Measurements from ENCODE around the gene CHRNA9. TPM values are rescaled to one million over a fixed set of nuclear protein-coding genes. Genes with fewer than 3 reads are reported as not detected.
"Not testable (repeated sequence)": the region's sequence is repeated elsewhere in the genome, so short reads cannot be mapped to it uniquely, and the experiment has no call there.

Gene CHRNA9
- total RNA-seq, 1 experiment from 2014 or later, result 0.15 TPM

DNA sequence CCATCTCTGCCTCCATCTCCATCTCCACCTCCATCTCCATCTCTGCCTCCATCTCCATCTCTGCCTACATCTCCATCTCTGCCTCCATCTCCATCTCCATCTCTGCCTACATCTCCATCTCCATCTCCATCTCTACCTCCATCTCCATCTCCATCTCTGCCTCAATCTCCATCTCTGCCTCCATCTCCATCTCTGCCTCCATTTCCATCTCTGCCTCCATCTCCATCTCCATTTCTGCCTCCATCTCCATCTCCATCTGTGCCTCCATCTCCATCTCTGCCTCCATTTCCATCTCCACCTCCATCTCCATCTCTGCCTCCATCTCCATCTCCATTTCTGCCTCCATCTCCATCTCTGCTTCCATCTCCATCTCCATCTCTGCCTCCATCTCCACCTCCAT lies 40.1 kb upstream of the CHRNA9 start:
- 0 out of 2 replicates have a peak overlapping the region, but pooled peaks have one; percentile 22 for H3K27ac ChIP-seq (ENCODE audit: low read length)
- H3K4me2 ChIP-seq (ENCODE audit: low read depth, low read length, poor library complexity, severe bottlenecking); H3K27me3 ChIP-seq (ENCODE audit: low read length); H3K9me2 ChIP-seq (replicated peaks; ENCODE audit: insufficient read depth, low read length); DNase-seq; H3K9me3 ChIP-seq (ENCODE audit: low read length); H3K4me3 ChIP-seq (ENCODE audit: low read length); H3K9ac ChIP-seq (ENCODE audit: low read length); H3K79me2 ChIP-seq (ENCODE audit: low read length); H2AFZ ChIP-seq (ENCODE audit: low read length); H4K20me1 ChIP-seq (ENCODE audit: insufficient read depth, low read depth, low read length); H3K36me3 ChIP-seq (ENCODE audit: insufficient read depth, low read length): not testable (repeated sequence)
- H3K4me1 ChIP-seq (ENCODE audit: low read length), result peaks cover 45% of the 10 kb centered on the region

DNA sequence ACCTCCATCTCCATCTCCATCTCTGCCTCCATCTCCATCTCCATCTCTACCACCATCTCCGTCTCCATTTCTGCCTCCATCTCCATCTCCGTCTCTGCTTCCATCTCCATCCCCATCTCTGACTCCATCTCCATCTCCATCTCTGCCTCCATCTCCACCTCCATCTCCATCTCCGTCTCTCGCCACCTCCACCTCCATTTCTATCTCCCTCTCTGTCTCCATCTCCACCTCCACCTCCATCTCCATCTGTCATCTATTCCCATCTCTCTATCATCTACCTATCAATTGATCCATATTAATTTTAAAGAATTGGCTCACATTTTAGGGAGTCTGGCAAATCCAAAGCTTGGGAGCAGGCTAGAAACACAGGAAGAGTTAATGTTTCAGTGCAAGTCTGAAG lies 39.6 kb upstream of the CHRNA9 start:
- Histone ChIP-seq H3K4me1 (ENCODE audit: low read length) (peaks cover 45% of the 10 kb centered on the region), H3K4me2 (ENCODE audit: low read depth, low read length, poor library complexity, severe bottlenecking) (no peak overlapping the region), H3K36me3 (ENCODE audit: insufficient read depth, low read length) (no peaks in the 10 kb centered on the region), H3K9me3 (ENCODE audit: low read length) (peaks cover 8% of the 10 kb centered on the region), H4K20me1 (ENCODE audit: insufficient read depth, low read depth, low read length) (no peaks in the 10 kb centered on the region), H3K9me2 (replicated peaks; ENCODE audit: insufficient read depth, low read length) (no peaks in the 10 kb centered on the region), H3K4me3 (ENCODE audit: low read length) (no peak overlapping the region), H3K79me2 (ENCODE audit: low read length) (no peaks in the 10 kb centered on the region), H3K27ac (ENCODE audit: low read length) (0 out of 2 replicates have a peak overlapping the region, but pooled peaks have one; percentile 22), H2AFZ (ENCODE audit: low read length) (no peak overlapping the region), H3K27me3 (ENCODE audit: low read length) (no peaks in the 10 kb centered on the region), H3K9ac (ENCODE audit: low read length) (no peak overlapping the region)
- DNase-seq, result no peak

DNA sequence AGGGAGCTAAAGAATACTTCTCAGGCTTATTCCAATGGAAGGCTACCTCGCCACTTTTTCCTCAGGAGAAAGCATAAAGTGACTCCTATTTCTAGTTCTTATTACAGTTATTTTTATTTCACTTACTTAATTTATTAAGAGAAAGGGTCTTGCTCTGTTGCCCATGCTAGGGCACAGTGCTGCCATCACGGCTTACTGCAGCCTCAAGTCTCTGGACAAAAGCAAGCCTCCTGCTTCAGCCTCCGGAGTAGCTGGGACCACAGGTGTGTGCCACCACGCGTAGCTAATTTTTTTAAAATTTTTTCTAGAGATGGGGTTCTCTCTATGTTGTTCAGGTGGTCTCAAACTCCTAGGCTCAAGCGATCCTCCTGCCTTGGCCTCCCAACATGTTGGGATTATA lies 36.0 kb upstream of the CHRNA9 start:
- Histone ChIP-seq H3K79me2 (ENCODE audit: low read length) (no peaks in the 10 kb centered on the region), H2AFZ (ENCODE audit: low read length) (no peak overlapping the region), H3K9me2 (replicated peaks; ENCODE audit: insufficient read depth, low read length) (no peaks in the 10 kb centered on the region), H3K27ac (ENCODE audit: low read length) (peak overlapping the region; percentile 100), H3K9me3 (ENCODE audit: low read length) (peaks cover 8% of the 10 kb centered on the region), H4K20me1 (ENCODE audit: insufficient read depth, low read depth, low read length) (no peaks in the 10 kb centered on the region), H3K4me1 (ENCODE audit: low read length) (peaks cover 69% of the 10 kb centered on the region), H3K27me3 (ENCODE audit: low read length) (no peaks in the 10 kb centered on the region), H3K4me3 (ENCODE audit: low read length) (no peak overlapping the region), H3K4me2 (ENCODE audit: low read depth, low read length, poor library complexity, severe bottlenecking) (peak overlapping the region; percentile 68), H3K9ac (ENCODE audit: low read length) (0 out of 2 replicates have a peak overlapping the region, but pooled peaks have one; percentile 6), H3K36me3 (ENCODE audit: insufficient read depth, low read length) (no peaks in the 10 kb centered on the region)
- DNase-seq, result peak; percentile 56

DNA sequence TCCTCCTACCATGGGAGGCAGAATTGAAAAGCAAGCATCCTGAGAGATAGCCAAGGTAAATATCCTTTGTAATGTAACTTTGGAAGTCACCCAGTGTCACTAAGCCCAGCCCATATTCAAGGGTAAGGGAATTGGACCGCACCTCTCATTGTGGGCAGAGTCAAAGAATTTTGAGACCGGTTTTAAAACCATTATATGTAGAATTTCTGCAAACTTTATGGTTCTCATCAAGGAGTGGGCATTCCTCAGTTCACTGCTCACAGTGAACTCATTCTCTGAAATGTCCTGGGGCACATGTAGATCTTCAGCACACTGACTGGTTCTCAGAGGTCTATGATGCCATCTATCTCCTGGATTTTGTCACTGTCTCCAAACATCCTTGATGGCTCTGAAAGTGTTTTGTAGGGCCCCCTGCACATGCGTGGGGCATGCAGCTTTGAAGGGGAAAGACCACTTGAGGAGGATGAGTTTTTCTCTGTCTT lies 35.3 kb upstream of the CHRNA9 start:
- H3K4me2 ChIP-seq (ENCODE audit: low read depth, low read length, poor library complexity, severe bottlenecking), result peak overlapping the region; percentile 68
- peak overlapping the region; percentile 100 for H3K27ac ChIP-seq (ENCODE audit: low read length)
- H3K9me2 ChIP-seq (replicated peaks; ENCODE audit: insufficient read depth, low read length), result no peaks in the 10 kb centered on the region
- H3K9ac ChIP-seq (ENCODE audit: low read length), result peak overlapping the region; percentile 59
- no peaks in the 10 kb centered on the region for H3K79me2 ChIP-seq (ENCODE audit: low read length)
- peaks cover 5% of the 10 kb centered on the region for H3K9me3 ChIP-seq (ENCODE audit: low read length)
- peak overlapping the region; percentile 17; the same call in 1 of the 2 replicates for H2AFZ ChIP-seq (ENCODE audit: low read length)
- H3K36me3 ChIP-seq (ENCODE audit: insufficient read depth, low read length), result no peaks in the 10 kb centered on the region
- H3K27me3 ChIP-seq (ENCODE audit: low read length), result no peaks in the 10 kb centered on the region
- DNase-seq, result peak; percentile 92
- H3K4me3 ChIP-seq (ENCODE audit: low read length), result peak overlapping the region; percentile 34
- H4K20me1 ChIP-seq (ENCODE audit: insufficient read depth, low read depth, low read length), result no peaks in the 10 kb centered on the region
- peaks cover 76% of the 10 kb centered on the region for H3K4me1 ChIP-seq (ENCODE audit: low read length)

- Histone ChIP-seq H3K27me3 (ENCODE audit: low read length) (no peaks in the 10 kb centered on the region), H3K4me2 (ENCODE audit: low read depth, low read length, poor library complexity, severe bottlenecking) (peak overlapping the region; percentile 68), H3K27ac (ENCODE audit: low read length) (peak overlapping the region; percentile 100), H2AFZ (ENCODE audit: low read length) (no peak overlapping the region), H3K79me2 (ENCODE audit: low read length) (no peaks in the 10 kb centered on the region), H4K20me1 (ENCODE audit: insufficient read depth, low read depth, low read length) (no peaks in the 10 kb centered on the region), H3K4me3 (ENCODE audit: low read length) (peak overlapping the region; percentile 48), H3K9me3 (ENCODE audit: low read length) (peaks cover 2% of the 10 kb centered on the region; the same call in 1 of the 2 replicates), H3K9ac (ENCODE audit: low read length) (peak overlapping the region; percentile 74), H3K9me2 (replicated peaks; ENCODE audit: insufficient read depth, low read length) (no peaks in the 10 kb centered on the region), H3K4me1 (ENCODE audit: low read length) (peaks cover 83% of the 10 kb centered on the region), H3K36me3 (ENCODE audit: insufficient read depth, low read length) (no peaks in the 10 kb centered on the region)
- DNase-seq, result peak; percentile 95
Measured at GRCh38 chr4:40300371-40301162, 34.6 kb upstream of the CHRNA9 start.

DNA sequence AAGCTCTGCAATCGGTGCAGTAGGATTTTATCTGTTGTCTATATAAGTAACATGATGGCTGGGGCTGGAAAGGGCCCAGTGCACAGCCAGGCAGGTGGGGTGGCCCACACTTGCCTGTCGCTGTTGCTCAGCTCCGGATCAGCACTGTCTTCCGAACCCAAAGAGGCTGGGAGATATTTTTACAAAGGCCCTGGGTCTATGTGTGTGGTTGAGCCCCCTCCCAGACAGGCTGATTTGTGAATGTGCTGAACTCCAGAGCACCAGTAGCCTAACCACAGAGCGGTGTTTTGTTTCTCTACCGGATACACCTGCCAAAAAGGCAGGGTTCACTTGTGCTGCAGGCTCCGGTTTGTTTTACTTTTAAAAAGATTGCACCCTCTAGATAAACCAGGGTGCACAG lies 33.5 kb upstream of the CHRNA9 start:
- H2AFZ ChIP-seq (ENCODE audit: low read length), result no peak overlapping the region

DNA sequence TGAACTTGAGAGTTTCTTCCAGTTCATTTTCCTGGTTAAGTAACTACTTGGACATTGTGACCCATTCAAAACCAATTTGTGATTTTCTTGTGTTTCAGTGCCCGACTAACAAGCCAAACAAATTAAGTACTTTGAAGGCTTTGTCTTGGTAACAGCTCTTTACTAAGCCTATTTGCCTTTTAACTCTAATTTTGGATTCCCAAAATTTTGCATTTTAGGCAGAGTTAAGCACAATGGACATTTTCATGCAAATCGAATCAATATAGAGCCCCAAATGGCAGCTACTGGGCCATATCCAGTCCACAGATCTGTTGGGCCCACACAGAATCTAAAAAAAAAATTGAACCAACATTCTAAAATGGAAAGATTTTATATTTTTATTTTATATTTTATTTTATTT lies 31.4 kb upstream of the CHRNA9 start:
- peak overlapping the region; percentile 12; the same call in 1 of the 2 replicates for H3K4me3 ChIP-seq (ENCODE audit: low read length)
- peaks cover 96% of the 10 kb centered on the region for H3K4me1 ChIP-seq (ENCODE audit: low read length)
- H3K27me3 ChIP-seq (ENCODE audit: low read length), result no peaks in the 10 kb centered on the region
- H3K9me2 ChIP-seq (replicated peaks; ENCODE audit: insufficient read depth, low read length), result no peaks in the 10 kb centered on the region
- no peaks in the 10 kb centered on the region for H3K36me3 ChIP-seq (ENCODE audit: insufficient read depth, low read length)
- H2AFZ ChIP-seq (ENCODE audit: low read length), result no peak overlapping the region
- H3K27ac ChIP-seq (ENCODE audit: low read length), result peak overlapping the region; percentile 100
- no peaks in the 10 kb centered on the region for H3K9me3 ChIP-seq (ENCODE audit: low read length)
- H3K4me2 ChIP-seq (ENCODE audit: low read depth, low read length, poor library complexity, severe bottlenecking), result peak overlapping the region; percentile 44
- DNase-seq, result peak; percentile 91
- H3K79me2 ChIP-seq (ENCODE audit: low read length), result no peaks in the 10 kb centered on the region
- H4K20me1 ChIP-seq (ENCODE audit: insufficient read depth, low read depth, low read length), result no peaks in the 10 kb centered on the region
- peak overlapping the region; percentile 46 for H3K9ac ChIP-seq (ENCODE audit: low read length)

More for the DNA sequence above, 33.5 kb upstream of the CHRNA9 start:
- Histone ChIP-seq H3K36me3 (ENCODE audit: insufficient read depth, low read length) (no peaks in the 10 kb centered on the region), H3K4me3 (ENCODE audit: low read length) (peak overlapping the region; percentile 48), H3K9ac (ENCODE audit: low read length) (peak overlapping the region; percentile 74), H4K20me1 (ENCODE audit: insufficient read depth, low read depth, low read length) (no peaks in the 10 kb centered on the region), H3K9me3 (ENCODE audit: low read length) (no peaks in the 10 kb centered on the region), H3K79me2 (ENCODE audit: low read length) (no peaks in the 10 kb centered on the region), H3K27me3 (ENCODE audit: low read length) (no peaks in the 10 kb centered on the region), H3K9me2 (replicated peaks; ENCODE audit: insufficient read depth, low read length) (no peaks in the 10 kb centered on the region), H3K4me2 (ENCODE audit: low read depth, low read length, poor library complexity, severe bottlenecking) (peak overlapping the region; percentile 68), H3K27ac (ENCODE audit: low read length) (peak overlapping the region; percentile 100), H3K4me1 (ENCODE audit: low read length) (peaks cover 93% of the 10 kb centered on the region)
- DNase-seq, result peak; percentile 92

GRCh38 chr4:40305328-40306170 lies 29.6 kb upstream of the CHRNA9 start:
- H3K4me2 ChIP-seq (ENCODE audit: low read depth, low read length, poor library complexity, severe bottlenecking), result peak overlapping the region; percentile 86
- no peaks in the 10 kb centered on the region for H3K9me3 ChIP-seq (ENCODE audit: low read length)
- H3K36me3 ChIP-seq (ENCODE audit: insufficient read depth, low read length), result no peaks in the 10 kb centered on the region
- no peaks in the 10 kb centered on the region for H3K27me3 ChIP-seq (ENCODE audit: low read length)
- peak overlapping the region; percentile 64 for H3K4me3 ChIP-seq (ENCODE audit: low read length)
- H3K4me1 ChIP-seq (ENCODE audit: low read length), result peaks cover 89% of the 10 kb centered on the region
- H3K9me2 ChIP-seq (replicated peaks; ENCODE audit: insufficient read depth, low read length), result no peaks in the 10 kb centered on the region
- H3K79me2 ChIP-seq (ENCODE audit: low read length), result no peaks in the 10 kb centered on the region
- H3K27ac ChIP-seq (ENCODE audit: low read length), result peak overlapping the region; percentile 100
- no peaks in the 10 kb centered on the region for H4K20me1 ChIP-seq (ENCODE audit: insufficient read depth, low read depth, low read length)
- DNase-seq, result peak; percentile 98
- no peak overlapping the region for H2AFZ ChIP-seq (ENCODE audit: low read length)
- peak overlapping the region; percentile 84 for H3K9ac ChIP-seq (ENCODE audit: low read length)
